HG03565 (cell line): ENCODE data around the gene GPRC6A.

ENCODE experiments used
- ATAC-seq: cut with Tn5 transposase; IDR thresholded peaks from one replicate; pipeline ENCODE4 v1.9.1; 2021; ENCODE audit warnings: mild to moderate bottlenecking, moderate library complexity; ENCODE audit not compliant: unreplicated experiment

The GPRC6A gene

GRCh38 chr6:116793224-116793623, 35.7 kb downstream of the GPRC6A start:
- ATAC-seq: no peak

- ATAC-seq: no peak
Observed at GRCh38 chr6:116783852-116784251, 45.0 kb downstream of the GPRC6A start.

GRCh38 chr6:116779573-116780164, 49.2 kb downstream of the GPRC6A start:
- peak; percentile 49 for ATAC-seq

GRCh38 chr6:116773886-116774285, 55.0 kb downstream of the GPRC6A start:
- ATAC-seq: no peak

- no peak for ATAC-seq
Observed at GRCh38 chr6:116772450-116772849, 56.4 kb downstream of the GPRC6A start.

GRCh38 chr6:116767715-116768114, 61.2 kb downstream of the GPRC6A start:
- no peak for ATAC-seq

- ATAC-seq: no peak
Observed at GRCh38 chr6:116766506-116767176, 62.2 kb downstream of the GPRC6A start.

GRCh38 chr6:116764961-116765841, 63.7 kb downstream of the GPRC6A start, which contains the start of gene FAM162B:
TSS of gene FAM162B (minus strand) at chr6:116765719. CDS start at chr6:116765576, 143 bp downstream.
- ATAC-seq: no peak

GRCh38 chr6:116764629-116764960, 64.3 kb downstream of the GPRC6A start:
- ATAC-seq: no peak

GRCh38 chr6:116763906-116764628, 64.8 kb downstream of the GPRC6A start:
- no peak for ATAC-seq

GRCh38 chr6:116763048-116763447, 65.8 kb downstream of the GPRC6A start:
- no peak for ATAC-seq

- no peak for ATAC-seq
Observed at GRCh38 chr6:116762235-116762634, 66.6 kb downstream of the GPRC6A start.

- ATAC-seq: no peak
Observed at GRCh38 chr6:116761779-116762178, 67.1 kb downstream of the GPRC6A start.

- ATAC-seq: no peak
Observed at GRCh38 chr6:116745176-116745575, 83.7 kb downstream of the GPRC6A start.
